DMS 273 (cell line): ENCODE results near the gene HORMAD2.

Source experiments
- DNase-seq: peaks from one replicate; lab custom pipeline; 2025; ENCODE audit not compliant: unreplicated experiment; lab: John Stamatoyannopoulos, UW

Gene HORMAD2

DNA sequence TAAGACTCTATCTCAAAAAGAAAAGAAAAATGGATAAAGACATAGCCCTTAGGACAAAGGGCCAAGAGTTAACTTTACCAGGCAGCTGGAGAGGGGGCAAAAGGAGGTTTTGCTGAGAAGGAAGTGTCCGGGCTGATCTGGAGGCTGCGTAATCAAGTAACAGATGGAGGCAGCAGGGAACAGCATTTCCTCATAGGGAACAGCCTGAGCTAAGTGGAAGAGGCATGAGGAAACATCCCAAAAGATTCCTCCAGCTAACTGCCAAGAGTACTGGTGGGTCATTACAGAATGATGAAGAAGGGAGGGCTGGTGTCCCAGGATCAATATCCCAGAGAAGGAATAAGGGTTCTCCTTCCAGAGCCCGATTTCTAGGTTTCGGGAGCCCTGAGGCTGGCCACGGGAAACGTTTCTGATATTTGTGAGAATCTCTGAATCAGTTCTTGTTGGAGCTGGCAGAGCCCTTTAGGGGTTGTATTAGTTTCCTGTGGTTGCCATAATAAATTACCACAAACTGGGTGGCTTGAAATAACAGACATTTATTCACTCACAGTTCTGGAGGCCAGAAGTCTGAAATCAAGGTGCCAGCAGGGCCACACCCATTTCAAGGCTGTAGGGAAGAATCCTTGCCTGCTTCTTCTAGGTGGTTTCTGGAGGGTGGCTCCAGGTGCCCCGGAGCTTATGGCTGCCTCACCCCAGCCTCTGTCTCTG is 145.1 kb downstream of the HORMAD2 start:
- no peak for DNase-seq

- DNase-seq: no peak
Observed at GRCh38 chr22:30226192-30226832, 146.0 kb downstream of the HORMAD2 start.
